H9 (cell line): ENCODE results near the gene DLG2. TPM values are rescaled to one million over a fixed set of nuclear protein-coding genes. Genes with fewer than 3 reads are reported as not detected.

Experiments used
- DNase-seq: peaks from one replicate; pipeline ENCODE4 v3.0.0-alpha.2; 2017
- H2AFZ ChIP-seq: one replicate; pipeline ENCODE4 v1.6.1; 2013; ENCODE audit warnings: mild to moderate bottlenecking, low read length, control low read depth, moderate library complexity
- H2AK5ac ChIP-seq: 2 replicates; pipeline ENCODE4 v1.6.1; 2013; ENCODE audit warnings: low read length, control low read depth, mixed read lengths; ENCODE audit not compliant: insufficient read length
- H2BK120ac ChIP-seq: one replicate; pipeline ENCODE4 v1.6.1; 2013; ENCODE audit warnings: low read depth, mild to moderate bottlenecking, low read length, control low read depth, inconsistent platforms; ENCODE audit not compliant: poor library complexity, severe bottlenecking
- H2BK12ac ChIP-seq: 2 replicates; pipeline ENCODE4 v1.6.1; 2013; ENCODE audit warnings: low read length, control low read depth, mixed read lengths, low read depth; ENCODE audit not compliant: insufficient read length
- H2BK15ac ChIP-seq: 2 replicates; pipeline ENCODE4 v1.6.1; 2013; ENCODE audit warnings: low read depth, low read length, control low read depth
- H2BK20ac ChIP-seq: one replicate; pipeline ENCODE4 v1.6.1; 2013; ENCODE audit warnings: low read depth, mild to moderate bottlenecking, low read length, control low read depth, inconsistent platforms; ENCODE audit not compliant: poor library complexity, severe bottlenecking
- H2BK5ac ChIP-seq: 2 replicates; pipeline ENCODE4 v1.6.1; 2013; ENCODE audit warnings: low read length, control low read depth, mixed read lengths; ENCODE audit not compliant: insufficient read length
- H3K14ac ChIP-seq: 2 replicates; pipeline ENCODE4 v1.6.1; 2013; ENCODE audit warnings: low read length, control low read depth; ENCODE audit not compliant: insufficient read depth
- H3K18ac ChIP-seq: 2 replicates; pipeline ENCODE4 v1.6.1; 2013; ENCODE audit warnings: low read depth, mild to moderate bottlenecking, mixed read lengths, low read length, control low read depth; ENCODE audit not compliant: insufficient read length
- H3K23ac ChIP-seq: 2 replicates; pipeline ENCODE4 v1.6.1; 2013; ENCODE audit warnings: low read length, control low read depth, mixed read lengths, low read depth; ENCODE audit not compliant: insufficient read length
- H3K23me2 ChIP-seq: 2 replicates; pipeline ENCODE4 v1.6.1; 2013; ENCODE audit warnings: low read depth, mild to moderate bottlenecking, mixed read lengths, low read length, control low read depth; ENCODE audit not compliant: insufficient read length, poor library complexity, severe bottlenecking
- H3K27ac ChIP-seq: 2 replicates; pipeline ENCODE4 v1.5.1; 2013; ENCODE audit warnings: low read length, control low read depth, mixed read lengths, low read depth; ENCODE audit not compliant: insufficient read length
- H3K27me3 ChIP-seq: 2 replicates; pipeline ENCODE4 v1.6.1; 2013; ENCODE audit warnings: low read length, control low read depth, inconsistent platforms; ENCODE audit not compliant: insufficient read depth
- H3K4ac ChIP-seq: 2 replicates; pipeline ENCODE4 v1.6.1; 2013; ENCODE audit warnings: low read depth, mild to moderate bottlenecking, control low read depth, inconsistent platforms, low read length, moderate library complexity
- H3K4me1 ChIP-seq: 2 replicates; pipeline ENCODE4 v1.6.1; 2013; ENCODE audit warnings: low read length, control low read depth, inconsistent platforms; ENCODE audit not compliant: insufficient read depth
- H3K4me2 ChIP-seq: 2 replicates; pipeline ENCODE4 v1.6.1; 2013; ENCODE audit warnings: low read length, control low read depth, mixed read lengths; ENCODE audit not compliant: insufficient read length, insufficient read depth
- H3K56ac ChIP-seq: 2 replicates; pipeline ENCODE4 v1.6.1; 2013; ENCODE audit warnings: low read depth, mild to moderate bottlenecking, mixed read lengths, low read length, control low read depth; ENCODE audit not compliant: insufficient read length
- H3K79me1 ChIP-seq: 2 replicates; pipeline ENCODE4 v1.6.1; 2013; ENCODE audit warnings: low read depth, mild to moderate bottlenecking, moderate library complexity, low read length, control low read depth, inconsistent platforms; ENCODE audit not compliant: insufficient read depth, poor library complexity, severe bottlenecking
- H3K79me2 ChIP-seq: 2 replicates; pipeline ENCODE4 v1.6.1; 2013; ENCODE audit warnings: low read length, control low read depth, inconsistent platforms; ENCODE audit not compliant: insufficient read depth
- H3K9ac ChIP-seq: 2 replicates; pipeline ENCODE4 v1.6.1; 2013; ENCODE audit warnings: low read length, control low read depth, mixed read lengths; ENCODE audit not compliant: insufficient read length; ENCODE audit errors: extremely low read depth
- H3K9me3 ChIP-seq: one replicate; pipeline ENCODE4 v1.6.1; 2013; ENCODE audit warnings: low read depth, low read length, inconsistent platforms; ENCODE audit not compliant: control insufficient read depth
- H3T11ph ChIP-seq: one replicate; pipeline ENCODE4 v1.6.1; 2013; ENCODE audit warnings: mild to moderate bottlenecking, low read length, control low read depth, inconsistent platforms
- H4K20me1 ChIP-seq: one replicate; pipeline ENCODE4 v1.6.1; 2013; ENCODE audit not compliant: control insufficient read depth, insufficient read length, insufficient read depth
- H4K5ac ChIP-seq: 2 replicates; pipeline ENCODE4 v1.6.1; 2013; ENCODE audit warnings: low read depth, mild to moderate bottlenecking, mixed read lengths, low read length, control low read depth; ENCODE audit not compliant: insufficient read length
- H4K8ac ChIP-seq: replicated peaks from 2 replicates; pipeline ENCODE4 v1.6.1; 2013; ENCODE audit warnings: low read length, control low read depth, mixed read lengths, low read depth; ENCODE audit not compliant: insufficient read length
- H4K91ac ChIP-seq: 2 replicates; pipeline ENCODE4 v1.6.1; 2013; ENCODE audit warnings: low read depth, mild to moderate bottlenecking, moderate library complexity, mixed read lengths, low read length, control low read depth; ENCODE audit not compliant: insufficient read length
- H3K27ac Mint-ChIP-seq, 3 experiments: 2 replicates in 2 of 3; 3 replicates in 1 of 3; pipeline ENCODE4 v1.8.0; 2020 to 2021; ENCODE audit warnings: mixed read lengths in 3 of 3, mild to moderate bottlenecking in 1 of 3, moderate library complexity in 1 of 3
- H3K27me3 Mint-ChIP-seq: 2 replicates; pipeline ENCODE4 v1.8.0; 2021; ENCODE audit warnings: low read depth, mild to moderate bottlenecking, moderate library complexity, mixed read lengths
- H3K36me3 Mint-ChIP-seq, 3 experiments: 2 replicates in 2 of 3; 3 replicates in 1 of 3; pipeline ENCODE4 v1.8.0; 2020 to 2021; ENCODE audit warnings: low read depth in 3 of 3, mixed read lengths in 3 of 3; ENCODE audit not compliant: insufficient read depth in 1 of 3
- H3K4me1 Mint-ChIP-seq, 2 experiments: 2 replicates each; pipeline ENCODE4 v1.8.0; 2020; ENCODE audit warnings: mixed read lengths in 2 of 2
- H3K4me3 Mint-ChIP-seq, 2 experiments: 2 replicates in 1 of 2; 3 replicates in 1 of 2; pipeline ENCODE4 v1.8.0; 2020 to 2021; ENCODE audit warnings: mild to moderate bottlenecking in 2 of 2, mixed read lengths in 2 of 2, moderate library complexity in 1 of 2
- H3K9me3 Mint-ChIP-seq, 2 experiments: 2 replicates in 1 of 2; 3 replicates in 1 of 2; pipeline ENCODE4 v1.8.0; 2020; ENCODE audit warnings: mild to moderate bottlenecking in 2 of 2, mixed read lengths in 2 of 2, moderate library complexity in 1 of 2
- WGBS: extraction: QIAGEN DNeasy Blood & Tissue Kit; methylation state at CpG from one replicate; pipeline ENCODE4 v1.1.7; 2013; ENCODE audit warnings: missing lambda C conversion rate, low lambda C conversion rate, mixed read lengths; ENCODE audit not compliant: insufficient read length; ENCODE audit errors: extremely low coverage; 5-methylcytosine and 5-hydroxymethylcytosine counted together
- total RNA-seq: library from RNA; stranded (reverse); gene quantifications from 2 replicates; pipeline ENCODE4 v1.2.1, GENCODE V29; 2021
- TF ChIP-seq, protein P1 (sequence below): fragments of 200-600 bp; sonication (generic); conservative IDR thresholded peaks from 3 replicates; pipeline ENCODE4 v1.8.0; 2021; ENCODE audit warnings: antibody characterized with exemption, mild to moderate bottlenecking

DLG2 gene
- total RNA-seq, 1 experiment from 2014 or later = 8.0 TPM

DNA sequence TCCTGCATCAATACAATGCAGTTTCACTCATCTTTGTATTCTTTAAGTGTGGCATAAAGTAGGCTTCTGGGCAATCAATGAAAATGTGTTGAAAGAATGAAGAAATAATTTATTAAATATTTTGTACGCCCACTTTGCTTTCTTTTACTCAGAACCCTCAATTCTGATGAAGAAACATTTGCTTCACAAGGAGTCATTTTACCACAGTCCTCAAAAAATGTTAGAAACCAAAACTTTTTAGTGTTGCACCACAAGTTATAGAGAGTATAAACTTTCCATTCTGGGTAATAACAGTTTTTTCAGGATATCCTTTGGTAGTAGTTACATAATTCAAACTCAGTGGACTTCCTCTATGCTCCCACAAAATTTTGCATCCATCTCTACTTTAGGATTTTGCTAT is 360.5 kb downstream of the DLG2 start:
- Histone ChIP-seq H4K91ac (no peak overlapping the region), H3K23ac (no peak overlapping the region), H3K79me1 (no peaks in the 10 kb centered on the region), H2AK5ac (no peak overlapping the region), H3K9ac (no peak overlapping the region), H3T11ph (no peak overlapping the region), H3K18ac (no peak overlapping the region), H2BK120ac (no peak overlapping the region), H2BK12ac (no peak overlapping the region), H3K27me3 (no peaks in the 10 kb centered on the region), H2BK15ac (no peak overlapping the region), H3K79me2 (no peaks in the 10 kb centered on the region), H3K56ac (no peak overlapping the region), H2AFZ (no peak overlapping the region), H3K23me2 (no peaks in the 10 kb centered on the region), H3K27ac (no peak overlapping the region), H3K4me2 (no peak overlapping the region), H4K8ac (no peak overlapping the region), H3K4ac (no peak overlapping the region), H2BK20ac (no peak overlapping the region), H2BK5ac (no peak overlapping the region), H4K5ac (no peak overlapping the region), H3K4me1 (no peaks in the 10 kb centered on the region; the same call in 1 of the 2 replicates), H3K9me3 (no peaks in the 10 kb centered on the region), H3K14ac (no peak overlapping the region), H4K20me1 (no peaks in the 10 kb centered on the region)
- no CpG with 5 or more reads among the region's 1 CpG for WGBS
- no peak overlapping the region for H3K4me3 Mint-ChIP-seq
- no peaks in the 10 kb centered on the region for H3K27me3 Mint-ChIP-seq
- no peak for DNase-seq
- H3K27ac Mint-ChIP-seq = no peak overlapping the region
- H3K4me1 Mint-ChIP-seq = peaks cover 5 to 9% of the 10 kb centered on the region in 2 experiments
- TF ChIP-seq, protein P1, sequence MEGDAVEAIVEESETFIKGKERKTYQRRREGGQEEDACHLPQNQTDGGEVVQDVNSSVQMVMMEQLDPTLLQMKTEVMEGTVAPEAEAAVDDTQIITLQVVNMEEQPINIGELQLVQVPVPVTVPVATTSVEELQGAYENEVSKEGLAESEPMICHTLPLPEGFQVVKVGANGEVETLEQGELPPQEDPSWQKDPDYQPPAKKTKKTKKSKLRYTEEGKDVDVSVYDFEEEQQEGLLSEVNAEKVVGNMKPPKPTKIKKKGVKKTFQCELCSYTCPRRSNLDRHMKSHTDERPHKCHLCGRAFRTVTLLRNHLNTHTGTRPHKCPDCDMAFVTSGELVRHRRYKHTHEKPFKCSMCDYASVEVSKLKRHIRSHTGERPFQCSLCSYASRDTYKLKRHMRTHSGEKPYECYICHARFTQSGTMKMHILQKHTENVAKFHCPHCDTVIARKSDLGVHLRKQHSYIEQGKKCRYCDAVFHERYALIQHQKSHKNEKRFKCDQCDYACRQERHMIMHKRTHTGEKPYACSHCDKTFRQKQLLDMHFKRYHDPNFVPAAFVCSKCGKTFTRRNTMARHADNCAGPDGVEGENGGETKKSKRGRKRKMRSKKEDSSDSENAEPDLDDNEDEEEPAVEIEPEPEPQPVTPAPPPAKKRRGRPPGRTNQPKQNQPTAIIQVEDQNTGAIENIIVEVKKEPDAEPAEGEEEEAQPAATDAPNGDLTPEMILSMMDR = no peak
- H3K9me3 Mint-ChIP-seq = peaks cover under 1 to 11% of the 10 kb centered on the region in 2 experiments; a peak in 4 of 5 replicates
- H3K36me3 Mint-ChIP-seq = peaks cover 2 to 7% (median 2%) of the 10 kb centered on the region in 3 experiments; a peak in 6 of 7 replicates
